TTC549 (cell line): Measurements from ENCODE around the gene SYT7.

Experiments used
- FAIRE-seq: peaks from 2 replicates; lab custom pipeline; 2012; peaks lifted over from hg19 to GRCh38; lab: Jason Lieb, UNC

The SYT7 gene

DNA sequence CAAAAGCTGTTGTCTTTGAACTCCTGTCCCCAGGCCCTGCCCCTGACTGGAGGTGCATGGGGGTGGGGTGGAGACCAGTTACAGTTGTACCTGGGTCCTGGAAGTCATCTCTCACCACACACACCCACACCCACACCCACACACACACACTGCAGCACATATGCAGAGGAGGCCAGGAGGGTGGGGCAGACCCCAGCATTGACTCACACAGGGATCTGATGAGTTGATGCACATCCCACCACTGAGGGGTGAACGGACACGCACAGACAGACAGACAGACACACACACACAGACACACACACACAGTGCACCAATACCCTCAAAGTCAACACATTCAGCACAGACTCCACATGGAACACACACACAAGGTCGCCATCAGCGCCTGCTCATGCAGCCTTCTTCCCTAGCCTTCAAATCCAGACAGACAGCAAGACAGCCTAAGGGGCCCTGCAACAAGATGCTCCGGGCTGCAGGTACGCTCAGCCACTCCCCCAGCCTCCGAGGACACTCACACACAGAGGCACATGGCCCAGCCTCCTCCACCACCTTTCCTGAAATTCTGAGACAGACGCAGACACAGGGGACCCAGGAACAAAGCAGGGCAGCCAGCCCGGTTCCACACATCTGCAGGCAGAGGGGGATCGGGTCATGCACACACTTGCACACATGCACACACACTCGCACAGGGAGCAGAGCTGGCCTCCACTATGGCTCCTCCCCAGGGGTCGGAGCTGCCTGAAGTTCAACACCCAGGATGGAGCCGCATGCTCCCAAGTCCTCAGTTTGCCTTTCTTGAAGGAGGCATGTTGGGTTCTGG lies 26.5 kb downstream of the SYT7 start:
- FAIRE-seq = no peak

GRCh38 chr11:61553373-61554171 lies 27.3 kb downstream of the SYT7 start:
- no peak for FAIRE-seq

DNA sequence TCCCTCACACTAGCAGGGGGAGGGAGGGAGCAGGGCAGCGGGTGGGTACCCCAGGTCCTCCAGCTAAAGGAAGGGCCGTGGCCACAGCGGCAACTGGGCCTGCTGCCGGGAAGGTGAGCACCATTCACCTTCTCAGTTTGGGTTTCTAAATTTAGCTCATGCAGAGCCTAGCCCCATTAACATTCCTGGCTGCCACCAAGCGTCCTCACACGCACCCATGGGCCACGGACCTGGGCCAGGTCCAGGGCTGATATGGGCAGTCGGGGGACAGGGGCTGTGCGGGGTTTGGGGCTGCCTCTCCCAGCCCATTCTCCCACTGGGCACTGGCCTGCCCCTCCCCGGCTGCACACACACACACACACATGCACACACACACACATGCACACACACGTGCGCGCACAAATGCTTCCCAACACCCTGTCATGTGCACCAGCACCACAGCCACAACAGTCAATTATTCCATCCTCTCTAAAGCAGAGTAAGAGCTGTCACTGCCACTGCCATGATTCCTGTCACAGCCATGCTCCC lies 28.7 kb downstream of the SYT7 start:
- FAIRE-seq = no peak

GRCh38 chr11:61551634-61552033 lies 29.2 kb downstream of the SYT7 start:
- no peak for FAIRE-seq

- FAIRE-seq = no peak
These were observed 30.1 kb downstream of the SYT7 start for GRCh38 chr11:61550665-61551227.

DNA sequence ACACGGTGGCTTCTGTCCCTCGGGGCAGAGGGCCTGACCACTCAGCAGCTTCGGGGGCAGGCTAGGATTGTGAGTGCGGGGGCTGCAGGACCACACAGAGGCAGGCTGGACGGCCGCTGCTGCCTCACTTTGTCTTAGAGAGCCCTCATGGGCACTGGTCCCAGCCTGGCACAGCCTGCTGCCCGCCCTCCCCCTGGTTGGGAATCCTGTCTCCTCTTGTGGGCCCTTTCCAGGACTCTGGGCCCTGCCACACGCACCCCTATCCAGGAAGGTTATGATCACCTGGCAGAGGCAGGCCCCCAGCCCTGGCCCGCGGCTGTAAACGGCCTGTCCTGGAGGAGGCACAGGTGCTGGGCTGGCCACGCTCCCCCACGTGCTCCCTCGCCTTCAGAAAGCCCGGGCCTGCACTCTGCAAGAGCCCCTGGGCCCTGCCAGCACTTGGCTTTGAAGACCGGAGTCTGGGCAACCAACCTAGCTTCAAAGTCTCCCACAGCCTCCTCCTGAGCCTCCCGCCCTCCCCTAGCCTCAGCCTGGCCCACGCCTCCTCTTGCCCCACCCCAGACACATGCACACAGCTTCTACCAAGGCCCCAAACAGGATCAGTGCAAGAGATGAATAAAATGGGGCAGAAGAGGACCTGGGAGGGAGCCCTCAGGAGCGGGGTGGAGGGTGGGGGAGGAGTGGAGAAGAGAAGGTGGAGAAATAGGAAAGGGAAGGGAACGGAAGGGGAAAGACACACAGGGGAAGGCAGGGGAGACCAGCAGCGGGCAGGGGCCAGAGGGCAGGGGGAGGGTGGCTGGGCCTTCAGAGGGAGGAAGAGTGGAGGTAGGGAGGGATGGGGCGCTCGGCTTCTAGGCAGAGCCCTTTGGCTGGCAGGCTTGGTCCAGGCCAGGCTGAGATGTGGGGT lies 31.0 kb downstream of the SYT7 start:
- no peak for FAIRE-seq

- no peak for FAIRE-seq
These were observed 31.7 kb downstream of the SYT7 start for GRCh38 chr11:61549177-61549576.

DNA sequence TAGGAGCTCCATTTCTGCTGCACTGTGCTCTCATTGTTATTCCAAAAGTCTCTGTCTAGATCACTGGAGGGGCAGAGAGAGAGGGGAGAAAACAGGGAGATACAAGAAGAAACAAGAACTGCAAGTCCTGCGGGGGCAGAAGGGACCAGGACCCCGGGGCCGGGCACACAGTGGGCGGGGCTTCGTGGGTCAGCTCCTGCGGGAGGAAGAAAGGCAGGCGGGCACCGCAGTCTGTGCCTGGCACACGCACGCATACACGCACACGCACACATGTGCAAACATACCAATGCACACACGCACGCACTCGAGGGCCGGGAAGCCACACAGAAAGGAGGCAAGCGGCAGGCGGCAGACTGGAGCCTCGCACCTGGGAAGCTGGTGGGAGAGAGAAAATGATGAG lies 33.6 kb downstream of the SYT7 start:
- FAIRE-seq = no peak

DNA sequence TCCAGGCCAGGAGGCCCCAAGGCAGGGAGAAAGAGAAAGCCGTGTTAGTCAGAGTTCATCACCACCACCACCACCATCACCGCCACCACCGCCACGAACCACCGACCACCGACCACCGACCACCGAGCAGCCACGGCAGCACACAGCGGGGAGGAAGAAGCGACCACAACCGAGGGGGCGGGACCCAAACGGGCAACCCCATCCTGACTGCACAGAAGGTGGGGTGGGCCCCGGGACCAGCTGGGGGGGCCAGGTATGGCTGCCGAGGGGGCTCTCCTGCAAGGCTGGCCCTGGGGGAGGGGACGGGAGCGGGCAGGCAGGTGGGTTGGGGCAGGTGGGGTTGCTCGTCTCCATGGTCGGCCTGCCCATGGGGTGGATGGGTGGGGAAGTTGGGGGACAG lies 34.2 kb downstream of the SYT7 start:
- FAIRE-seq = no peak

DNA sequence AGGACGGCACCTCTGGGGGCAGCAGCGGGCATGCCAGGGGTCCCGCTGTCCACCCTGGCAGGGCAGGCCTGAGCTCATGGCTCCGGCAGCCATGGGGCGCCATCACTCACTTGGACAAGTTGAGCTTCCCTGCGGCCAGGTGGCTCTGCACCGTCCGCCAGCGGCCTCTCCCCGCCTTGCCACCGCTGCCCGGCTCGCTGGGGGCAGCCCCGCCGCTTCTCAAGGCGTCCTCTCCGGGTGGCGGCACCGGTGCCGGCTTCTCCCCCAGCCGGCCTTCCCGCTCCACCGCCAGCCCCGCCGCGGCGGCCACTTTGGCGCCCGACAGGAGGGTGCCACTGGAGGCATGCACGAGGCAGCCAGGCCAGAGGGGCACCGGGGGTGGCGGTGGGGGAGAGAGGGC lies 35.0 kb downstream of the SYT7 start:
- FAIRE-seq = no peak

- FAIRE-seq = no peak
These were observed 35.5 kb downstream of the SYT7 start for GRCh38 chr11:61545341-61545740.

DNA sequence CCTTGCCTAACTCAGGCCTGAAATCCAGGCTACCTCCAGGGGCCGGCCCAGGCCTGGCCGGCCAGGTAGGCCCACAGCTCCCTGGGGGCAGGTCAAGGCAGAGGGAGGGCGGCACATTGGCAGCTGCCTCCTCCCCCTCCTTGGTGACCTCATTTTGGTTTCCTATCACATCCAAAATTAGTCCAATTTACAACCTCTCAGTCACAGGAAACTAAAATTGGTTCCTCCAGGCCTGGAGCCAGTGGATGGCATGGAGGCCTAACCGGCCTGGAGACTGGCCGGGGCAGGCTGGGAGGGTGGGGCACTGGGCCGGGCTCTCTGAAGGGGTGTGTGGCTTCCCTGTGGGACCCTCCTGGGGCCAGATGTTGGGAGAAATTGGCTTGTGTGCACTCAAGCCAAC lies 36.4 kb downstream of the SYT7 start:
- FAIRE-seq = no peak

- no peak for FAIRE-seq
These were observed 37.1 kb downstream of the SYT7 start for GRCh38 chr11:61543606-61544306.

DNA sequence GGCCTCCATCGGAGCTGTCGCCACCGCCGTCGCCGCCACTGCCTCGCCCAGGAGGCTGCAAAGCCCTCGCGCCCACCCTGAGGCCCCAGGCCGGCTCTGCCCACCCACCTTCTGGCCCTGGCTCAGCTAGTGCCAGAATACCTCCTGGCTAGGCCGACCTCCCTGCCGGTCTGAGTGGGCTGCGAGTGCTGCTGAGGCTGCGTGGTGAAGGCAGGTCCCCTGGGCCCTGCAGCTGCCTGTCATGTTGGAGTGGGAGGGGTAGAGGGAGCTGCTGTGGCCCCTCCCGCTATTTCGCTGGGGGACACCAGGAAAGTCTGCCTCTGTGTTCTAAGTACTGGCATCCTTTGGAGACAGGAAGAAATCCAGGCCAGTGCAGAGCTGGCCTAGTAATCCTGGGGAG lies 38.2 kb downstream of the SYT7 start:
- no peak for FAIRE-seq

DNA sequence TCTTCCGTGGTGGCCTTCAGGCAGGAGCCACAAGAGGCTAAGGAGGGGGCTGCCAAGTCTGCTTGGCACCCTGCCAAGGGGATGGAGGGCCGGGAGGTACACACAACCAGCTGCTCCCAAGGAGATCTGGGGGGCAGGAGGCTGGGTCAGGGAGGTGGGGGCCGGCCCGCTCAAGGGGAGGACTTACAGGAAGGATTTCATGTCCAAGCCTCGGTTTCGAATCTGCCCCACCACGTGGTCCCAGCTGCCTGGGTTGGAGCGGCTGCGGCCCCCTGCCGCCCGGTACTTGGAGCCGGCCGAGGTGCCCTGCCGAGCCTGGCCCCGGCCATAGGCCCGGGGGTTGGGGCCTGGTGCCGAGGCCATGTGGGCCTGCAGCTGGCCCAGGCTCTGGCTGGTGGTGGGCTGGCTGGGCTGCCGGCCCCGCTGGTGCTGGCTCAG lies 38.8 kb downstream of the SYT7 start:
- FAIRE-seq = no peak

DNA sequence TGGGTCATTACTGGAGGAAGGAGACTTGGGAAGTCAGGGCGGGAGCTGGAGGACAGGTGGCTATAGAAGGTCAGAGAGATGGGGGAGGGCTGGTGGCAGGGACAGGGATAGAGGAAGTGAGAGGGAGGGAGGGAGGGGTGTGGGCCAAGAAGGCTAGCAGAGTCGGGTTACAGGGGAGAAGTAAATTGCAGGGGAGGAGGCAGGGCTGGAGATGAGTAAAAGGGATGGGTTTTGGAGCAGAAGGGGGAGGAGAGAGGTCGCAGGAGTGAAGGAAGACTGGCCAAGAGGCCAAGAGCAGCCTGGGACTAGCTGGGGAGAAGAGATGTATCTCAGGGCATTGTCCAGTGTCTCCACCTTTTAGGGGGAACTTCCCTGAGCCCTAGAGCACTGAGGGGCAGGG lies 39.3 kb downstream of the SYT7 start:
- no peak for FAIRE-seq

DNA sequence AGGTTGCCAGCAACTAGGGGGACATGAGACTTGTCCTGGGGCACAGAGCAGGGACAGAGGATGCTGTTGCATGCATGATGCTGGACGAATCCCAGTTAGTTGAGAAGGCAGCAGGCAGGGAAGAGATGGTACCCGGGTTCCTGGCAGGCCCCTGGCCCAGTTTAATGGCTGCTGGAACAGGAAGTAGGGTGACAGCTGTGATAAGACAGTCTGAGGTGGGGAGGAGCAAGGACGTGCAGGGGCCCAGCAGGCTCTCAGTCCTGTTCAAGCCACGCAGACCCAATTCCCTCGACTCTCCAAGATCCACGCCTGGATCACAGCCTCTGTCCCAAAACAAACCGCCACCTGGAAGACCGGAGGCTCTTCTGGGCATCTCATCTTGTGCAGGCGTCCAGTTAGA lies 40.3 kb downstream of the SYT7 start:
- no peak for FAIRE-seq

- no peak for FAIRE-seq
These were observed 41.0 kb downstream of the SYT7 start for GRCh38 chr11:61539831-61540357.

DNA sequence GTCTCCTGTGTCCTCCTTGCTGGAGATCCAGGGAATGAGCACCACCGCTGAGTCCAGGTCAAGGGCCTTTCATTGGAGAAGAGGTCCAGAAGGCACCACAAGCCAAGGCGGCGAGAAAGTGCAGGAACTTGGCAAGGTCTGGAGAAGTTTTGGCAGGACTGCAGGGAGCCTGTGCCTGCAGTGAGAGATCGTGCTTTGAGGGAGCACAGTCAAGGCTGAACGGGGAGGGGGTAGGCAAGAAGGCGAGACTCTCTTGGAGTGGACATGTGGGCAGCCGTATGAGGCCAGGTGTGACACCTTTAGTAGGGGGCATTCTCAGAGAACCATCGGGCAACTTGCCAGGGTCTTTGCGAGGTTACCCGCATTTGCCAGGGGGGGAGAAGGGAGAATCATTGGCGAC lies 41.9 kb downstream of the SYT7 start:
- no peak for FAIRE-seq

GRCh38 chr11:61538636-61538961 lies 42.3 kb downstream of the SYT7 start:
- FAIRE-seq = no peak

DNA sequence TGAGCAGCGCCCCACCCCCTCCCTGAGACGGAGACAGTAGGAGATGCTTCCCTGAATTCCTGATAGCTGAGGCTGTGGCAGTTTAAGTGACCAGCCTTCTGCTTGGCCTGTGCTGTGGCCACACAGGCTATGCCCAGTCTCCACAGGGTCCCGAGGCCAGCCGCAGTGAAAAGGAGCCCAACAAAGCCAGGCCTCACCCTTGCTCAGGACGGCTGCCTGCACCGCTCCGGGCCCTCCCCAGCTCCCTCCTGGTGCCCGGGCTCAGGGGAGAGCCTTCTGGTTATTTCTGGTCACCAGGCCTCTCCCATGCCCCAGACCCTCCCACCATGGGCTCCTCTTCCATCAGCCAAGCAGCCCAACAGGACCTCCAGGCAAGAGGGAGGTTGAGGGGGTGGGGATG lies 43.5 kb downstream of the SYT7 start:
- no peak for FAIRE-seq
